ENCODE data around the gene PROX2. TPM values are rescaled to one million over a fixed set of nuclear protein-coding genes. Genes with fewer than 3 reads are reported as not detected.
A peak's percentile ranks its signal among the peaks of the same experiment; 100 is the strongest.

The PROX2 gene
- total and polyA plus RNA-seq, 9 of the 15 experiments (the other 6 are each of a cell fraction or from before 2014, with no cell fraction given): not detected

DNA sequence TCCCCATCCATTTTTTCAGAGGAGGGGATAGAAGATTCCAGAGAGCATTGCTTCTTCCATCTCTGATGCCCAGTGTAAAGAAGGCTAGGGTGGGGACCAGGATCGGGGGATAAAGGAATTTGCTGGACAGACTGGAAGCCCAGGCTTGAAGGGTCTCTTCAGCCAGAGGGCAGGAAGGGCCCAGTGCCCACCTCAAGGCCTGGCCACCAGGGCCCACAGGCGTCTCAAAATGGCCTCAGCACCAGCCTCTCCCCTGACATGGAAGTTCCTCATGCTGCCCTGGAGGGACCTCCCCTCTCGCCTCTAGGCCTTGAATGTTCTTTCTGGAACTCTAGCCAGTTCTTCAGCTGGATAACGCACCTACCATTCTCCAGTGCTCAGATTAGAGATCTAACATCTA is 44.3 kb upstream of the PROX2 start:
- intact Hi-C loops (cut with micrococcal nuclease) (no loop called here), in situ Hi-C loops (cut with MboI) (no loop called here)
- 57% methylated on average over 3 of the region's 4 CpGs for WGBS (ENCODE audit: insufficient coverage, low coverage, missing lambda C conversion rate)
- Histone ChIP-seq H3K4me1 (replicated peaks in 1 of 2; ENCODE audit: control insufficient read depth in 2 of 2, insufficient read depth in 2 of 2, low read length in 2 of 2) (peaks cover 0 to 28% of the 10 kb centered on the region in 2 experiments; a peak in 3 of 5 replicates), H4K20me1 (replicated peaks; ENCODE audit: control insufficient read depth, insufficient read depth, low read length) (no peaks in the 10 kb centered on the region), H3K27me3 (ENCODE audit: control insufficient read depth in 2 of 2, insufficient read depth in 2 of 2, low read length in 2 of 2) (no peaks in the 10 kb centered on the region), H3K4me3 (no peak overlapping the region), H3K36me3 (ENCODE audit: control insufficient read depth, insufficient read depth, low read length) (no peaks in the 10 kb centered on the region), H3K27ac (ENCODE audit: extremely low read depth, low read depth, low read length) (no peak overlapping the region), H2AFZ (ENCODE audit: low read depth, low read length) (no peak overlapping the region), H3K9me1 (ENCODE audit: control insufficient read depth, insufficient read depth, low read length) (no peaks in the 10 kb centered on the region), H3K79me2 (ENCODE audit: control insufficient read depth, insufficient read depth, low read length) (no peaks in the 10 kb centered on the region; the same call in 2 of the 3 replicates), H3K4me2 (ENCODE audit: insufficient read depth, low read length) (no peak overlapping the region), H3K9me3 (replicated peaks; ENCODE audit: control insufficient read depth, insufficient read depth, low read depth, low read length) (no peaks in the 10 kb centered on the region), H3K9ac (ENCODE audit: insufficient read depth in 1 of 2, low read depth in 2 of 2, low read length in 2 of 2) (peak overlapping the region in 1 of 2 experiments; percentile 9; a peak in 1 of 4 replicates)
- ATAC-seq: no peak
- BruUV-seq (replicated peaks): no TSS peak
- FAIRE-seq: no peak
- ChIA-PET CTCF (ENCODE audit: low intra/inter-chr PET ratio) (no interaction called here), POLR2A (interaction anchor here (0.6 to 1.0 kb wide), 2 partner anchors 20 to 547 kb away, joined by 3 to 4 read pairs; no protein-coding TSS in a partner anchor)
- no peak for DNase-seq (ENCODE audit: extremely low read depth in 1 of 4, low spot score in 3 of 4)
- TF ChIP-seq, protein P1, sequence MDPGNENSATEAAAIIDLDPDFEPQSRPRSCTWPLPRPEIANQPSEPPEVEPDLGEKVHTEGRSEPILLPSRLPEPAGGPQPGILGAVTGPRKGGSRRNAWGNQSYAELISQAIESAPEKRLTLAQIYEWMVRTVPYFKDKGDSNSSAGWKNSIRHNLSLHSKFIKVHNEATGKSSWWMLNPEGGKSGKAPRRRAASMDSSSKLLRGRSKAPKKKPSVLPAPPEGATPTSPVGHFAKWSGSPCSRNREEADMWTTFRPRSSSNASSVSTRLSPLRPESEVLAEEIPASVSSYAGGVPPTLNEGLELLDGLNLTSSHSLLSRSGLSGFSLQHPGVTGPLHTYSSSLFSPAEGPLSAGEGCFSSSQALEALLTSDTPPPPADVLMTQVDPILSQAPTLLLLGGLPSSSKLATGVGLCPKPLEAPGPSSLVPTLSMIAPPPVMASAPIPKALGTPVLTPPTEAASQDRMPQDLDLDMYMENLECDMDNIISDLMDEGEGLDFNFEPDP (CRISPR knock-in tag; IDR thresholded peaks at IDR 0.05): no peak
- TF ChIP-seq ZNF263 (CRISPR knock-in tag; IDR thresholded peaks at IDR 0.05; ENCODE audit: borderline replicate concordance) (no peak), FOXP1 (CRISPR knock-in tag; IDR thresholded peaks at IDR 0.05) (no peak), SIN3B (IDR thresholded peaks at IDR 0.05; ENCODE audit: low read depth) (no peak), ELF1 (tag; IDR thresholded peaks at IDR 0.05) (no peak), ZNF586 (CRISPR knock-in tag; conservative IDR thresholded peaks at IDR 0.05) (no peak), C11orf30 (IDR thresholded peaks at IDR 0.05; ENCODE audit: low read depth) (no peak), POLR2AphosphoS2 (IDR thresholded peaks at IDR 0.05; ENCODE audit: low read length) (no peak), POLR2B (IDR thresholded peaks at IDR 0.05; ENCODE audit: low read depth, partially characterized antibody) (no peak), MTF1 (CRISPR knock-in tag; IDR thresholded peaks at IDR 0.05; ENCODE audit: borderline replicate concordance) (no peak)
- TF ChIP-seq, protein P2, sequence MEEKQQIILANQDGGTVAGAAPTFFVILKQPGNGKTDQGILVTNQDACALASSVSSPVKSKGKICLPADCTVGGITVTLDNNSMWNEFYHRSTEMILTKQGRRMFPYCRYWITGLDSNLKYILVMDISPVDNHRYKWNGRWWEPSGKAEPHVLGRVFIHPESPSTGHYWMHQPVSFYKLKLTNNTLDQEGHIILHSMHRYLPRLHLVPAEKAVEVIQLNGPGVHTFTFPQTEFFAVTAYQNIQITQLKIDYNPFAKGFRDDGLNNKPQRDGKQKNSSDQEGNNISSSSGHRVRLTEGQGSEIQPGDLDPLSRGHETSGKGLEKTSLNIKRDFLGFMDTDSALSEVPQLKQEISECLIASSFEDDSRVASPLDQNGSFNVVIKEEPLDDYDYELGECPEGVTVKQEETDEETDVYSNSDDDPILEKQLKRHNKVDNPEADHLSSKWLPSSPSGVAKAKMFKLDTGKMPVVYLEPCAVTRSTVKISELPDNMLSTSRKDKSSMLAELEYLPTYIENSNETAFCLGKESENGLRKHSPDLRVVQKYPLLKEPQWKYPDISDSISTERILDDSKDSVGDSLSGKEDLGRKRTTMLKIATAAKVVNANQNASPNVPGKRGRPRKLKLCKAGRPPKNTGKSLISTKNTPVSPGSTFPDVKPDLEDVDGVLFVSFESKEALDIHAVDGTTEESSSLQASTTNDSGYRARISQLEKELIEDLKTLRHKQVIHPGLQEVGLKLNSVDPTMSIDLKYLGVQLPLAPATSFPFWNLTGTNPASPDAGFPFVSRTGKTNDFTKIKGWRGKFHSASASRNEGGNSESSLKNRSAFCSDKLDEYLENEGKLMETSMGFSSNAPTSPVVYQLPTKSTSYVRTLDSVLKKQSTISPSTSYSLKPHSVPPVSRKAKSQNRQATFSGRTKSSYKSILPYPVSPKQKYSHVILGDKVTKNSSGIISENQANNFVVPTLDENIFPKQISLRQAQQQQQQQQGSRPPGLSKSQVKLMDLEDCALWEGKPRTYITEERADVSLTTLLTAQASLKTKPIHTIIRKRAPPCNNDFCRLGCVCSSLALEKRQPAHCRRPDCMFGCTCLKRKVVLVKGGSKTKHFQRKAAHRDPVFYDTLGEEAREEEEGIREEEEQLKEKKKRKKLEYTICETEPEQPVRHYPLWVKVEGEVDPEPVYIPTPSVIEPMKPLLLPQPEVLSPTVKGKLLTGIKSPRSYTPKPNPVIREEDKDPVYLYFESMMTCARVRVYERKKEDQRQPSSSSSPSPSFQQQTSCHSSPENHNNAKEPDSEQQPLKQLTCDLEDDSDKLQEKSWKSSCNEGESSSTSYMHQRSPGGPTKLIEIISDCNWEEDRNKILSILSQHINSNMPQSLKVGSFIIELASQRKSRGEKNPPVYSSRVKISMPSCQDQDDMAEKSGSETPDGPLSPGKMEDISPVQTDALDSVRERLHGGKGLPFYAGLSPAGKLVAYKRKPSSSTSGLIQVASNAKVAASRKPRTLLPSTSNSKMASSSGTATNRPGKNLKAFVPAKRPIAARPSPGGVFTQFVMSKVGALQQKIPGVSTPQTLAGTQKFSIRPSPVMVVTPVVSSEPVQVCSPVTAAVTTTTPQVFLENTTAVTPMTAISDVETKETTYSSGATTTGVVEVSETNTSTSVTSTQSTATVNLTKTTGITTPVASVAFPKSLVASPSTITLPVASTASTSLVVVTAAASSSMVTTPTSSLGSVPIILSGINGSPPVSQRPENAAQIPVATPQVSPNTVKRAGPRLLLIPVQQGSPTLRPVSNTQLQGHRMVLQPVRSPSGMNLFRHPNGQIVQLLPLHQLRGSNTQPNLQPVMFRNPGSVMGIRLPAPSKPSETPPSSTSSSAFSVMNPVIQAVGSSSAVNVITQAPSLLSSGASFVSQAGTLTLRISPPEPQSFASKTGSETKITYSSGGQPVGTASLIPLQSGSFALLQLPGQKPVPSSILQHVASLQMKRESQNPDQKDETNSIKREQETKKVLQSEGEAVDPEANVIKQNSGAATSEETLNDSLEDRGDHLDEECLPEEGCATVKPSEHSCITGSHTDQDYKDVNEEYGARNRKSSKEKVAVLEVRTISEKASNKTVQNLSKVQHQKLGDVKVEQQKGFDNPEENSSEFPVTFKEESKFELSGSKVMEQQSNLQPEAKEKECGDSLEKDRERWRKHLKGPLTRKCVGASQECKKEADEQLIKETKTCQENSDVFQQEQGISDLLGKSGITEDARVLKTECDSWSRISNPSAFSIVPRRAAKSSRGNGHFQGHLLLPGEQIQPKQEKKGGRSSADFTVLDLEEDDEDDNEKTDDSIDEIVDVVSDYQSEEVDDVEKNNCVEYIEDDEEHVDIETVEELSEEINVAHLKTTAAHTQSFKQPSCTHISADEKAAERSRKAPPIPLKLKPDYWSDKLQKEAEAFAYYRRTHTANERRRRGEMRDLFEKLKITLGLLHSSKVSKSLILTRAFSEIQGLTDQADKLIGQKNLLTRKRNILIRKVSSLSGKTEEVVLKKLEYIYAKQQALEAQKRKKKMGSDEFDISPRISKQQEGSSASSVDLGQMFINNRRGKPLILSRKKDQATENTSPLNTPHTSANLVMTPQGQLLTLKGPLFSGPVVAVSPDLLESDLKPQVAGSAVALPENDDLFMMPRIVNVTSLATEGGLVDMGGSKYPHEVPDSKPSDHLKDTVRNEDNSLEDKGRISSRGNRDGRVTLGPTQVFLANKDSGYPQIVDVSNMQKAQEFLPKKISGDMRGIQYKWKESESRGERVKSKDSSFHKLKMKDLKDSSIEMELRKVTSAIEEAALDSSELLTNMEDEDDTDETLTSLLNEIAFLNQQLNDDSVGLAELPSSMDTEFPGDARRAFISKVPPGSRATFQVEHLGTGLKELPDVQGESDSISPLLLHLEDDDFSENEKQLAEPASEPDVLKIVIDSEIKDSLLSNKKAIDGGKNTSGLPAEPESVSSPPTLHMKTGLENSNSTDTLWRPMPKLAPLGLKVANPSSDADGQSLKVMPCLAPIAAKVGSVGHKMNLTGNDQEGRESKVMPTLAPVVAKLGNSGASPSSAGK (IDR thresholded peaks at IDR 0.05): no peak
